Mucosa of descending colon (tissue), 3 donors: ENCODE data around the gene PPM1L. TPM values are rescaled to one million over a fixed set of nuclear protein-coding genes. Genes with fewer than 3 reads are reported as not detected.

Source experiments
- ATAC-seq: fragments of 200-7000 bp; cut with Tn5 transposase; one replicate; pipeline ENCODE4 v1.9.1; 2020; ENCODE audit warnings: mild to moderate bottlenecking, moderate library complexity
- DNase-seq, 3 donors: peaks; one replicate each; pipeline ENCODE4 v3.0.0-alpha.2; 2020
- H3K36me3 ChIP-seq: fragments of 200-600 bp; one replicate; pipeline ENCODE4 v1.8.0; 2021; ENCODE audit warnings: low read depth, mild to moderate bottlenecking
- H3K4me1 ChIP-seq: fragments of 200-600 bp; one replicate; pipeline ENCODE4 v1.8.0; 2021; ENCODE audit warnings: low read depth, mild to moderate bottlenecking
- H3K4me3 ChIP-seq: fragments of 200-600 bp; one replicate; pipeline ENCODE4 v1.8.0; 2021; ENCODE audit warnings: mild to moderate bottlenecking
- H3K9me3 ChIP-seq: fragments of 200-600 bp; one replicate; pipeline ENCODE4 v1.8.0; 2021; ENCODE audit warnings: mild to moderate bottlenecking
- intact Hi-C, 2 donors: fragments of 100-400 bp; cut with DNase I in 1 of 2; cut with micrococcal nuclease in 1 of 2; formaldehyde crosslinking; loops; one replicate each; pipeline versions ENCODE4 v1.11.0 to v1.11.1; 2022; cut with DNase I, micrococcal nuclease
- total RNA-seq, 3 donors: library from RNA; stranded (reverse); fragmentation: NEBNext Ultra II Directional in 2 of 3; extraction: Animal tissue kit (Norgen Biotek cat#: 25700) in 2 of 3; gene quantifications; one replicate each; pipeline versions ENCODE4 v1.2.1 to v1.2.4, GENCODE V29; 2021 to 2023
- TF ChIP-seq, protein P1 (sequence below): fragments of 200-600 bp; IDR thresholded peaks from one replicate; pipeline ENCODE4 v1.8.0; 2022; ENCODE audit warnings: antibody characterized with exemption, mild to moderate bottlenecking
- donor health status: DM: no; HTN: no; CAD: no; lungs with moderate emphysema.
- donor health status: DM: no; HTN: no; CAD: no.
- donor health status: DM: no; HTN: yes; CAD: no.

The PPM1L gene
- total RNA-seq, 3 donors from 2014 or later, result 16.2 to 47.9 (median 21.6) TPM

DNA sequence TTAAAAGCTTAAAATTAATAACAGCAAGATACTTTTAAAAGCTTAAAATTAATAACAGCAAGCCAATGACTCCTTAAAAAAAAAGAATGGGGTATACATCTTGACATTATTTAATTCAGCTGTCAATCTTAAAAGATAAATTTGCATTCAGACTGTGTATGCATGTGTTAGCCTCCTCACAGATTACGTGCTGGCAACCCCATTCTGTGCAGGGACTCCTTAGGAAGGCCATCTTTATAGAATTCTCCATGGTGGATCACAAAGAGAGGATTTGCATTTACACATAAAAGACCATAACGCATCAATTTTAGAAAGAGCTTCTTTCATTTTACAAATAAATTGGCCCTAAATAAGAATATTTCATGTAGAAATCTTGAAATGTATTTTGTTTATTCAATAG lies 261.9 kb downstream of the PPM1L start:
- ATAC-seq (no peak), DNase-seq (no peak)
- intact Hi-C loops, result no loop called here
- Histone ChIP-seq H3K4me3 (no peak overlapping the region), H3K36me3 (no peaks in the 10 kb centered on the region), H3K9me3 (peaks cover 5% of the 10 kb centered on the region), H3K4me1 (no peaks in the 10 kb centered on the region)
- TF ChIP-seq, protein P1, sequence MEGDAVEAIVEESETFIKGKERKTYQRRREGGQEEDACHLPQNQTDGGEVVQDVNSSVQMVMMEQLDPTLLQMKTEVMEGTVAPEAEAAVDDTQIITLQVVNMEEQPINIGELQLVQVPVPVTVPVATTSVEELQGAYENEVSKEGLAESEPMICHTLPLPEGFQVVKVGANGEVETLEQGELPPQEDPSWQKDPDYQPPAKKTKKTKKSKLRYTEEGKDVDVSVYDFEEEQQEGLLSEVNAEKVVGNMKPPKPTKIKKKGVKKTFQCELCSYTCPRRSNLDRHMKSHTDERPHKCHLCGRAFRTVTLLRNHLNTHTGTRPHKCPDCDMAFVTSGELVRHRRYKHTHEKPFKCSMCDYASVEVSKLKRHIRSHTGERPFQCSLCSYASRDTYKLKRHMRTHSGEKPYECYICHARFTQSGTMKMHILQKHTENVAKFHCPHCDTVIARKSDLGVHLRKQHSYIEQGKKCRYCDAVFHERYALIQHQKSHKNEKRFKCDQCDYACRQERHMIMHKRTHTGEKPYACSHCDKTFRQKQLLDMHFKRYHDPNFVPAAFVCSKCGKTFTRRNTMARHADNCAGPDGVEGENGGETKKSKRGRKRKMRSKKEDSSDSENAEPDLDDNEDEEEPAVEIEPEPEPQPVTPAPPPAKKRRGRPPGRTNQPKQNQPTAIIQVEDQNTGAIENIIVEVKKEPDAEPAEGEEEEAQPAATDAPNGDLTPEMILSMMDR, result no peak

DNA sequence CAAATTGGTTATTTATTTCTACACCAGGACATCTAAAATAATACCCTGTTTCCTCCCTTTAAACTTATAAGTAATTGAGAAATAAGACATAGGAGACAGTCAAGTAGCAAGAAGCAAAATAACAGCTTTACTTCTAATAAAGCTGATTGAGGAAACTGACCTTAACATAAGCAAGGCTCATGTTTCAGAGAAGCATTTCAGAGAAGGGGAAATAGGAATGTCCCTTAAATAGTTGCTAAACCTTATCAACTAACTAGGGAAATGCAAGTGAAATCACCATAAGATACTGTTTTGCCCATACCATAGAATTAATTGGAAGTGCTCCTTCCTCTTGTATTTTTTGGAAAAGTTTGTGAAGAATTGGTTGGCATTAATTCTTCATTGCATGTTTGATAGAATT lies 264.2 kb downstream of the PPM1L start:
- H3K4me1 ChIP-seq, result no peaks in the 10 kb centered on the region
- ATAC-seq (no peak), DNase-seq (no peak)
- no peak overlapping the region for H3K4me3 ChIP-seq
- intact Hi-C loops, result no loop called here
- TF ChIP-seq, protein P1, result no peak
- H3K9me3 ChIP-seq, result peaks cover 13% of the 10 kb centered on the region
- no peaks in the 10 kb centered on the region for H3K36me3 ChIP-seq

DNA sequence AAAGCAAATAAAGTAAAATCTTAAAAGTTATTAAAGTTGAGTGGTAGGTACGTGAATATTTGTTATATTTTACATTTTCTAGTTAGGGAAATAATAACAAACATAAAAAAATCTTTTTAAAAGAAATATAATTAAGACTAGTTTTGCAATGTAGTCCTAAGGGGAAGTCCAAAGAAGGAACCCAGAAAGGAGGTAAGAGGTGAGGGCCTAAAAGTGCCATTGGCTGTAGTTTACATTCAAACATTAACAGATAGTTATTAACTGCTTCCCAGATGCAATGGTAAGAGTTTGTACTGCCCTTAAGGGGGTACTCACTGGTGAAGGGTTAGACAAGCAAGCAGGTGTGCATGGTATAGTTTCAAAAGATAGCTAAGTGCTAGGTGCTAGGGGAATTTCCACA lies 269.9 kb downstream of the PPM1L start:
- no peaks in the 10 kb centered on the region for H3K4me1 ChIP-seq
- no peak overlapping the region for H3K4me3 ChIP-seq
- peaks cover 13% of the 10 kb centered on the region for H3K9me3 ChIP-seq
- intact Hi-C loops, result no loop called here
- ATAC-seq, result no peak
- DNase-seq, result no peak
- H3K36me3 ChIP-seq, result no peaks in the 10 kb centered on the region
- TF ChIP-seq, protein P1, result no peak

DNA sequence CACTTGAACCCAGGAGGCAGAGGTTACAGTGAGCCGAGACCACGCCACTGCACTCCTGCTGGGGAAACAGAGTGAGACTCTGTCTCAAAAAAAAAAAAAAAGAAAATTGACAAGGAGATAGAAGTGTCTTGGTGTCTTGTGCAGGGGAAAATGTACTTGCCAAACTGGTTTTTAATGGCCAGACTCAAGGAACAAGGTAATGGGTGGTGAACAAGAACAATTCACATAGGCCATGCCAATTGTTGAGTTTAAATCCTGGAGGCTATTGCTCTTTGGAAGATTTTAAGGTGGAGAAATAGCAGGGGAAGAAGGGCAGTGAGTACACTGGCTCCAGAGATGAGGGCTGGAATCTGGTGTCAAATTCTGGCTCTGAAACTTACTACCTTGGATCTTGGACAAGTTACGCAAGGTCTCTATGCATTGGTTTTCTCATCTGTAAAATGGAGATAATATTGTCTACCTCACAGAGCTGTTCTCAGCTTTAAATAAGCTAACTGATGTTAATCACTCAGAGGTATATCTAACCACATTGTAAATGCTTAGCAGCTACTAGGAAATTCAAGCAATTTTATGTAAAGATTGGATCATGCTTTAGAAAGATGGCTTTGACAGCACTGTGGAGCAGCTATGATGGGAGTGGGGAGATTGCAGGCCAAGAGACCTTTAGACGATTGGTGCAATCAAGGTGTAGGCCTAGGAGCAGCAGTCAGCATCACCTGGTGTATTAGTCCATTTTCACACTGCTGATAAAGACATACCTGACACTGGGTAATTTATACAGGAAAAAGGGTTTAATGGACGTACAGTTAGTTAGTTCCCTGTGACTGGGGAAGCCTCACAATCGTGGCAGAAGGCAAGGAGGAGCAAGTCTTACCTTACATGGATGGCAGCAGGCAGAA lies 270.8 kb downstream of the PPM1L start:
- ATAC-seq (no peak), DNase-seq (no peak)
- no peaks in the 10 kb centered on the region for H3K4me1 ChIP-seq
- TF ChIP-seq, protein P1, result no peak
- intact Hi-C loops, result no loop called here
- no peaks in the 10 kb centered on the region for H3K36me3 ChIP-seq
- H3K9me3 ChIP-seq, result peaks cover 13% of the 10 kb centered on the region
- H3K4me3 ChIP-seq, result no peak overlapping the region

DNA sequence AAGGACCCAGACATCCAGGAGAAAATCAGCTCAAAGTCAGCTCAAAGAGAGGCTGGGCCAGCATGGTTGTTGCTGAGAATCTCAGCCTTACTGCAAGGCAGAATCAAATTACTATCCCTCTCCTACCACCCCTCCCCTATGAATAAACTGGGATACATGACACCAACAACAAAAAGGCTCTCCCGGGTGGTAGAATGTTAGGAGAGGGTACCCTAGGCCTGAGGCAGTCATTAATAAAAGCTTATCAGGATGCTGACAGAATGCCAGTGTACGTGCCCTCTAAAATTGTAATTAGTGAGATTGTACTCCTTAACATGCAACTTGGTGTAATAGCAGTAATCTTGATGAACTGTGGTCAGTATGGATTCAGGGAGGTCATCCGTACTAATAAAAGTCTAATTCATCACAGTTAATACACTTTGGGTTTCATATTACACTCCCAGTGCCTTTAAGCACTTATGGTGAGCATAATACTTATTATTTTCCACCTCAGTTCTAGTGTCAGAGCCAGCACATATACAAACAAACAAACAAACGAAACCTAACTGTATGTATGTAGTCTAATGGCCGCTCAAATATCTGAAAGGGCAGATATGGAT lies 272.6 kb downstream of the PPM1L start:
- H3K9me3 ChIP-seq, result peaks cover 7% of the 10 kb centered on the region
- H3K4me3 ChIP-seq, result no peak overlapping the region
- no peaks in the 10 kb centered on the region for H3K4me1 ChIP-seq
- intact Hi-C loops, result no loop called here
- DNase-seq (no peak), ATAC-seq (no peak)
- TF ChIP-seq, protein P1, result no peak
- H3K36me3 ChIP-seq, result no peaks in the 10 kb centered on the region
